Mucosa of rectum (tissue), 2 donors: ENCODE measurements around the gene MED10.

ENCODE experiments used
- H3K27ac ChIP-seq, 2 donors: one replicate each; pipeline ENCODE4 v1.7.0; 2013; ENCODE audit warnings: inconsistent platforms in 2 of 2, low read depth in 2 of 2, low read length in 2 of 2
- H3K27me3 ChIP-seq, 2 donors: one replicate each; pipeline ENCODE4 v1.7.0; 2013; ENCODE audit warnings: low read length in 2 of 2; ENCODE audit not compliant: control insufficient read depth in 2 of 2, insufficient read depth in 2 of 2
- H3K36me3 ChIP-seq, 2 donors: one replicate each; pipeline ENCODE4 v1.7.0; 2013; ENCODE audit warnings: low read length in 2 of 2; ENCODE audit not compliant: control insufficient read depth in 2 of 2, insufficient read depth in 2 of 2
- H3K4me1 ChIP-seq, 2 donors: one replicate each; pipeline ENCODE4 v1.7.0; 2013; ENCODE audit warnings: low read length in 2 of 2, mild to moderate bottlenecking in 1 of 2; ENCODE audit not compliant: control insufficient read depth in 2 of 2, insufficient read depth in 2 of 2
- H3K4me3 ChIP-seq, 2 donors: one replicate each; pipeline ENCODE4 v1.7.0; 2013; ENCODE audit warnings: low read length in 2 of 2
- H3K9ac ChIP-seq, 2 donors: one replicate each; pipeline ENCODE4 v1.7.0; 2013; ENCODE audit warnings: low read length in 2 of 2, low read depth in 1 of 2, mild to moderate bottlenecking in 1 of 2
- H3K9me3 ChIP-seq, 2 donors: one replicate each; pipeline ENCODE4 v1.7.0; 2013; ENCODE audit warnings: low read length in 2 of 2; ENCODE audit not compliant: control insufficient read depth in 2 of 2
- donor health status: healthy.
- donor health status: Normal muscosa, but diverticular disease.

Gene MED10

GRCh38 chr5:6338135-6338534 is 40.2 kb downstream of the MED10 start:
- H3K27ac ChIP-seq, result no peak overlapping the region
- H3K27me3 ChIP-seq, result no peaks in the 10 kb centered on the region
- H3K4me3 ChIP-seq, result no peak overlapping the region
- H3K9ac ChIP-seq, result no peak overlapping the region
- H3K9me3 ChIP-seq, result no peaks in the 10 kb centered on the region
- no peaks in the 10 kb centered on the region for H3K4me1 ChIP-seq
- H3K36me3 ChIP-seq, result no peaks in the 10 kb centered on the region

- H3K27me3 ChIP-seq, result no peaks in the 10 kb centered on the region
- no peak overlapping the region for H3K9ac ChIP-seq
- no peaks in the 10 kb centered on the region for H3K9me3 ChIP-seq
- no peaks in the 10 kb centered on the region for H3K4me1 ChIP-seq
- H3K27ac ChIP-seq, result no peak overlapping the region
- H3K4me3 ChIP-seq, result no peak overlapping the region
- H3K36me3 ChIP-seq, result no peaks in the 10 kb centered on the region
Measured at GRCh38 chr5:6333182-6333905, 45.0 kb downstream of the MED10 start.

GRCh38 chr5:6328173-6328572 is 50.2 kb downstream of the MED10 start:
- no peaks in the 10 kb centered on the region for H3K9me3 ChIP-seq
- H3K9ac ChIP-seq, result no peak overlapping the region
- H3K27ac ChIP-seq, result no peak overlapping the region
- no peaks in the 10 kb centered on the region for H3K36me3 ChIP-seq
- no peak overlapping the region for H3K4me3 ChIP-seq
- no peaks in the 10 kb centered on the region for H3K4me1 ChIP-seq
- no peaks in the 10 kb centered on the region for H3K27me3 ChIP-seq

- Histone ChIP-seq H3K27me3 (no peaks in the 10 kb centered on the region), H3K9ac (no peak overlapping the region), H3K9me3 (no peaks in the 10 kb centered on the region), H3K36me3 (no peaks in the 10 kb centered on the region), H3K4me1 (no peaks in the 10 kb centered on the region), H3K4me3 (no peak overlapping the region), H3K27ac (no peak overlapping the region)
Measured at GRCh38 chr5:6326776-6327175, 51.6 kb downstream of the MED10 start.

GRCh38 chr5:6322163-6322713 is 56.1 kb downstream of the MED10 start:
- no peaks in the 10 kb centered on the region for H3K4me1 ChIP-seq
- no peak overlapping the region for H3K27ac ChIP-seq
- no peak overlapping the region for H3K4me3 ChIP-seq
- no peaks in the 10 kb centered on the region for H3K27me3 ChIP-seq
- no peak overlapping the region for H3K9ac ChIP-seq
- H3K9me3 ChIP-seq, result no peaks in the 10 kb centered on the region
- H3K36me3 ChIP-seq, result no peaks in the 10 kb centered on the region
